T-helper 2 cell (primary cell): Measurements from ENCODE around the gene MLNR.
A peak's percentile ranks its signal among the peaks of the same experiment; 100 is the strongest.

Source experiments
- DNase-seq, 5 experiments: peaks; one replicate each; pipeline versions ENCODE4 v3.0.0 to v3.0.0-alpha.2; 2012 to 2022
- total RNA-seq, 2 donors: gene quantifications; one replicate each; lab custom pipeline; 2026; lab: John Stamatoyannopoulos, UW

MLNR gene, protein sequence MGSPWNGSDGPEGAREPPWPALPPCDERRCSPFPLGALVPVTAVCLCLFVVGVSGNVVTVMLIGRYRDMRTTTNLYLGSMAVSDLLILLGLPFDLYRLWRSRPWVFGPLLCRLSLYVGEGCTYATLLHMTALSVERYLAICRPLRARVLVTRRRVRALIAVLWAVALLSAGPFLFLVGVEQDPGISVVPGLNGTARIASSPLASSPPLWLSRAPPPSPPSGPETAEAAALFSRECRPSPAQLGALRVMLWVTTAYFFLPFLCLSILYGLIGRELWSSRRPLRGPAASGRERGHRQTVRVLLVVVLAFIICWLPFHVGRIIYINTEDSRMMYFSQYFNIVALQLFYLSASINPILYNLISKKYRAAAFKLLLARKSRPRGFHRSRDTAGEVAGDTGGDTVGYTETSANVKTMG
- 0 reads per million in 2 donors for total RNA-seq

DNA sequence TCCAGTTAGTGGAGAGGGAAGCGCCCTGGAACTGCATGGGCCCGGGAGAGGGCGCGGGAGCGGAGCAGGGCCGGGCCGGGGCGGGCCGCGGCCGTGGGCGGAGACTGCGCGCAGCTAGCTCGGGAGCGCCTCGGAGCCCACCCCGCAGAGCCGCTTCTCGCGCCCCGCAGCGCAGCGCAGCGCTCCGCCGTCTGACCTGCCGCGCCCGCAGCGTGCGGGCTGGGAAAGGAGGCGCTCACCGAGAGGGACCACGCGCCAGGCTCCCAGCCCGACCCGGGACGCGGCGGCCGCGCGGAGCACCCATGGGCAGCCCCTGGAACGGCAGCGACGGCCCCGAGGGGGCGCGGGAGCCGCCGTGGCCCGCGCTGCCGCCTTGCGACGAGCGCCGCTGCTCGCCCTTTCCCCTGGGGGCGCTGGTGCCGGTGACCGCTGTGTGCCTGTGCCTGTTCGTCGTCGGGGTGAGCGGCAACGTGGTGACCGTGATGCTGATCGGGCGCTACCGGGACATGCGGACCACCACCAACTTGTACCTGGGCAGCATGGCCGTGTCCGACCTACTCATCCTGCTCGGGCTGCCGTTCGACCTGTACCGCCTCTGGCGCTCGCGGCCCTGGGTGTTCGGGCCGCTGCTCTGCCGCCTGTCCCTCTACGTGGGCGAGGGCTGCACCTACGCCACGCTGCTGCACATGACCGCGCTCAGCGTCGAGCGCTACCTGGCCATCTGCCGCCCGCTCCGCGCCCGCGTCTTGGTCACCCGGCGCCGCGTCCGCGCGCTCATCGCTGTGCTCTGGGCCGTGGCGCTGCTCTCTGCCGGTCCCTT is at the start of gene MLNR:
Gene MLNR (plus strand): TSS at position 303 of the 820 bp plus-strand sequence. CDS start 0 bp downstream, at position 303.
- DNase-seq = peak in 4 of 5 experiments; percentile 2 to 52 (median 22)

DNA sequence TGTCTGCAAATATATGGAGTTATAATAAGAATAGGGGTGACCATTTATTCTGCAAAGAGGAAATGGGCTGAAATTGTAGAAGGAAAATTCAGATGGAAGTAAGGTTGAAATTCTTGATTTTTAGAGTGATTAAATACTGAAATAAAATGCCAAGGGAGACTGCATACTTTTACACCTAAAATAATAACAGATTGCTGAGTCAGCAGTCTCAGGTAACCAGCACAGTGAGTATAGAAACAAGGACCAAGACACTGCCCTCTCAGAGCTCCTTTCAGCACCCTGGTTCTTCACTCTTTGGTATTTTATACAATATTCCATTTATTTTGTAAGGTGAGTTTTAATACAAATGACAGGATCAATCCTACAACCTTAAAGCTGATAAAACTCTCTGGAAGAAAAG is 48.8 kb upstream of the MLNR start:
- no peak for DNase-seq

DNA sequence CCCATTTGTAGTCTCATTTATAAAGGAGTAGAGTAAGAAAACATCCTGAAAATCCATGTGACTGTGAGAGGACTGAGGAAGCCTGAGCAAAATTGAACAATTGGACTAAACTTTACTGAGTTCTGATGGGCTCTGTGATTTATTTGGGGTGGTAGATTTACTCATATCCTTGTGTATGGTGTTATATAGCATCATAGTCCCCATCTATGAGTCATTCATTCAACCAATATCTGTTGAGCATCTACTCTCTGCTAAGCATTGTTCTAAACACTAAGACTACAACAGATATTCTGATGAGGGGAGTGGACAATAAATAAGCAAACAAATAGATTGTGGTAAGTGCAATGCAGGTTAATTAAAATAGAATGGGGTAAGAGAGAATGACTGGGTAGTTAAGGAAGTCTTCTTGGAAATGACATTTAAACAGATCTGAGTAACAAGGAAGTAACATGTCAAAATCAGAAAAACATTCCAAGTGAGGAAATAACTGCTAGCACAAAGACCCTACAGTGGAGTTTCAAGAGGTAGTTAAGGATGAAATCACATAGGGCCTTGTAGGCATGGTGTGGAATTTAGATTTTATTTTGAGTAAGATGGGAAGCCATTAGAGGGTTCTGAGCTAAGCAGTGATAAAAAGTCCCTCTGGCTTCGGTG is 36.3 kb upstream of the MLNR start:
- DNase-seq = peak in 1 of 5 experiments; percentile 8

DNA sequence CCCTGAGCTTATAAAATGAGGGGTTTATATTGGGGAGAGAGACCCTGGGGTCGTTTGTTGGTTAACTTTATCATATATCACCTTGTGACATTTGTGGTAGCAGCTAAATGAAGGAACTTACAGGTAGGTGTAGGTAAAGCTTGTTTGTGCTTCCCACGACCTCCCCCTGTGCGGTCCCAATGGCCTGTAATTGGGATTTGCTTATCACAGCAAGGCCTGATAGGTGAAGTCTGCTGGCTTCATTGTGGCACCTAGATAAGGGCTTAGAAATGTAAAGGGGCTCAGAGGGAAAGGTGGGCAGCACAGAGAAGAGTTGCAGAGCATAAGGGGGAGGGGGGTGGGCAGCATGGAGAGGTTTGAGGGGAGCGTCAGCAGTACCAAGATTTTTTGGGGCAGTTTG is 35.5 kb upstream of the MLNR start:
- DNase-seq = no peak

DNA sequence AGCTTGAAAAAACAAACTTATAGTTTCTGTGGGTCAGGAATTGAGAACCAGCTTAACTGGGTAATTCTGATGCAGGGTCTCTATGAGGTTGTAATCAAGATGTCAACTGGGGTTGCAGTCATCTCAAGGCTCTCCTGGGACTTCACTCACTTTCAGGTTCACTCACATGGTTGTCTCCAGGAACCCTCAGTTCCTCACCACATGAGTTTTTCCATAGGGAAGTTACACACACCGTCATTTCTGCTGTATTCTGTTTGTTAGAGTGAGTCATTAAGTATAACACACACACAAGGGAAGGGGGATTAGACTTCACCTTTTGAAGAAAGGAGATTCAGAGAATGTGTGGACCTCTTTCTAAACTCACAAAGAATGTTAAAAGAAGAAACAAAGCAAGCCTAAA is 34.9 kb upstream of the MLNR start:
- no peak for DNase-seq

DNA sequence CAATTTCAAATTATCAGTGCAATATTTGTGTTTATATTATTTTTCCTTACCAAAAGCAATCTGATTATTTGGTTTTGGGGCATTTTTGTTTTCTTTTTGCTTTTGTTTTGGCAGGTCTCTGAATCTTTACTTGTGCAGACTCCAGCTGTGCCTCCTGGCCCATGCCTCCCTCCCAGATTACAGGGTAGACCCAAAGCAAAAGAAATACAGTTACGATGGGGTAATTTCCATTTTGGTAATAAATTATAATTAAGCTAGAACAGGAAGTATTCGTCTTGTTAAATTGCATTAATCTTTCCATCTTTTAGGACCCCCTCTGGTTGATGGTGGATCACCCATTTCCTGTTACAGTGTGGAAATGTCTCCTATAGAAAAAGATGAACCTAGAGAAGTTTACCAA is 29.2 kb upstream of the MLNR start:
- DNase-seq = no peak

DNA sequence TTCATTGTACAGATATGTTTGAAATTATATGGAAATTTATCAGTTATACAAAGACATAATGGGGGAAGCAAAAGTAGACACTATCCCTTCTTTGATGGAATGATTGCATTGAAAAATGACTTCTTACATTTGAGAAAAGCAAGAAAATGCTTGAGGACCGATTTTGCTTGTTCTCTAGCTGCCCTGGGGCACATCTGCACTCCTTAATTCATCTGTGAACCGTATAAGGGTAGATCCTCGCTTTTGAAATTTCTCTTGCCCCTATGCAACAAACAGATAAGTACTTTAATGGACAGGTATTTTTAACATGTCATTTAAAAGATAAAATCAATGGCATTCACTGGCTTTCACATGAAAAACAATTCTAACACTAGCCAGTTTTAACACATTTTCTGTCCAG is 13.5 kb upstream of the MLNR start:
- DNase-seq = no peak

DNA sequence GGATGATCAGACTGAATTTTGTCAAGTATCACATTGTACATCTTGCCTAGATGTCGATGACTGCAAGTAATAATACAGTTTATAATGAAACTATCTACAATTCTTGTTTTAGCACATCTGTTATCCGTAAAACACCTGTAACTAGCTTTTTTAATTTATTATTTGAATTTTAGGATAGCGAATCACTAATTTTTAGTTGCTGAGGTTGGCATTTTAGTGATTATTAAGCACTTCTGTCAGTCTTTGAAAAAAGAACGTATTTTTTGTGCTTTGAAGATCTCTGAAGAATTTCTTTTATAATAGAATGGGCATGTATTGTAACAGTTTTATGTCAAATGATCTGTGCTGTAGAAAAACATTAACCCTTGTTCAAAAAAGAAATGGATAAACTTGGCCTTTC is 11.5 kb upstream of the MLNR start:
- no peak for DNase-seq

DNA sequence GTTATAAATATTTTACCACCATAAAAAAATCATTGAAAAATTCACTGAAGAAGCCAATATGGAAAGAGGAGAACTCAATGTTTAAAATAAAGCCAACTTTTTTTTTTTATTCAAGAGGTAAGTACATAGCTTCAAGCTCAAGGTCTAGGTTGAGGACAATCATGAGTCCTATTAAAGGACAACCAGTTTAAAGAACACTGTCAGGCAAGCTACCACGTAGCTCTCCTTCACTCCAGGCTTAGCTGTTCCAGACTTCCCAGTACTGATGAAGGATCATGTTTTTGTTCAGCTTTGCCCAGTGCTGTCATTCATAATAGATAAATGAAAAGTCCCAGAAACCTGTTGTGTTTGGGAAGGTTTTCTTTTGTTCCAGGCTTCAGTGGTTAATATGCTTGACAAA is 10.0 kb upstream of the MLNR start:
- no peak for DNase-seq

DNA sequence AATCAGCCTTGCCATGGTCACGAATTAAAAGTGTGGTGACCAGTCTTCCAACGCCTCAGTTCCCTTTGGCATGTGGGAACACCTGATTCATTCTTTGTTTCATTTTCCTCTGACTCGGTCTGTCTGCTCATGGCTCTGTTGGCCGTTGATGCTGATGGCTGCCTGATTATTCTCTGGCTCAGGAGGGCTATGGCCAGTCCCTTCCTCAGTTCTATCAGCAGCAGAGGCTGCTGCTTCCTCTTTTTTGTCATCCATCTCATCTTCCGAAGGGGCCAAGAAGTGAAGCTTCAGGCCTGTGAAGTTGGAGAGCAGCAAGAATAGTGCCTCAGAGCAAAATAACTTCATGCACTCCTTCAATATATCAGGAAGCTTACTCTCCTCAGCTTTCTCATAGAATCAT is 9.5 kb upstream of the MLNR start:
- no peak for DNase-seq

DNA sequence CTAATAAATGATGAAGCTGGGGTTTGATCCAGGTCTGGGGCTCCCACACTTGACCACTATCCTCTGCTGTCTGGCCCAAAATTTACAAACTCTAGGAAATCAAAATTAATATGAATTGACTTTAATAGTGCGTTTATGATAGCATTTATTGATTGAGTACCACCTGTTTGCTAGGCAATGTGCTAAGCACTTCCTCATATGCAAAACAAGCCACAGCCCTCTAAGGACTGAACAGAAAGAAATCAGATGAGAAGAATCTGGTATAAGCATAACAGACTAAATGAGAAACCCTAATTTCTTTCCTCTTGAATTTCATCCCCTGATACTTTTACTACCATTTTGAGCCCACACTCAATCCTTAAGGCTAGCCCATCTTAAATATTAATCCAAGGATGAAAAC is 6.6 kb upstream of the MLNR start:
- no peak for DNase-seq

DNA sequence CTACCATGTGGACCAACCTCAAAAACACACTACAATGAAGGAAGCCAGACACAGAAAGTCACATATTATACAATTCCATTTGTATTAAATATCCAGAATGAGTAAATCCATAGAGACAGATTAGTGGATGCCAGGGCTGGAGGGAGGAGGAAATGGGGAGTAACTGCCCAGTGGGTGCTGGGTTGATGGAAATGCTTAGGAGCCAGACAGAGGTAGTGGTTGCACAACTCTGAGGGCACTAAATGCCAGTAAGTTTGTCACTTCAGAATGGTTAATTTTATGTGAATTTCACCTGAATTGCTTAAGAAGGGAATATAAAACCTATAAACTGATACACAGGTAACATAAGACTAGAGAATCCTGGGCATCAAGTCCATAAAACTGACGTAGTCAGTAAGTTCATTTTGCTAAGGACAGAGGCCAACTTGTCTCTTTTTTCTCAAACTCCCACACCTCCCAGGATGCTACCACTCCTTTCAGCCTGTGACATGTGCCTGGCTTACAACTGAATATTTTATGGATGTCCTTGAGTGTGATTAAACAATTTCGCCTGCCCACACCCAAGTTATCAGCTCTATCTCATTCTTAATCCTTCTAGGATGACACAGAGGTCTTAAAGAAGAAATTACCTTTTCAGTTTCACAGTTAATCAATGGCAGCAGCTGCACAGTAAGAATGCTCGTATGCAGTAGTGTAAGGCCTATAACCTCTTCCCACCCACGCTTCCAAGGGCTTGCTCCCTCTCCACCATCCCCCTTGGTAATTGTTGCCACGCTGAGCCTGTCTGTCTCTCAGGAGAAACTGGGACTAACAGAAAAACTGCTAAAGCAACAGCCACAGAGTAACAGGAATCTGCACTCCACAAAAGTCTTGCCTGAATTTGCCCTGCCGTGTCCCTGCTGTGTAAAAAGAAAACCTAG is 5.9 kb upstream of the MLNR start:
- no peak for DNase-seq

DNA sequence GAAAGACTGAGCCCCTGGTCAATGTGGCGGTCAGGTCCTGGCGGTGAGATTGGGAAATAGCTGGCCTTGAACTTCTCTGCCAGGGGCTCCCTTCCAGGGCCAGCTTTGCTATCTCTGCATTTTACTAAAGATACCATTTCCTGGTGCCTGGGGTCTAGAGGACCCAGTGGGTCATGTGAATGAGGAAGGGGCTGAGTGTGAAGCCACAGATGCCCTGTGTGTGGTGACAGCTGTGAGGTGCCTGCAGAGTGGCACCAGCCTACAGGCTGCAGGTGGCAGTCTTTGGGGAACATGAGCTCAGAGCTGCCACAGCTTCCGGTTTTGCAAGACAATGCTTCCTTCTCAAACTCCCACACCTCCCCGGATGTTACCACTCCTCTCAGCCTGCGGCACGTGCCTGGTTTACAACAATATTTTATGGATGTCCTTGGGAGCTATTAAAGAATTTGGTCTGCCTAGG is 5.2 kb upstream of the MLNR start:
- DNase-seq = peak in 3 of 5 experiments; percentile 14 to 84 (median 16)

DNA sequence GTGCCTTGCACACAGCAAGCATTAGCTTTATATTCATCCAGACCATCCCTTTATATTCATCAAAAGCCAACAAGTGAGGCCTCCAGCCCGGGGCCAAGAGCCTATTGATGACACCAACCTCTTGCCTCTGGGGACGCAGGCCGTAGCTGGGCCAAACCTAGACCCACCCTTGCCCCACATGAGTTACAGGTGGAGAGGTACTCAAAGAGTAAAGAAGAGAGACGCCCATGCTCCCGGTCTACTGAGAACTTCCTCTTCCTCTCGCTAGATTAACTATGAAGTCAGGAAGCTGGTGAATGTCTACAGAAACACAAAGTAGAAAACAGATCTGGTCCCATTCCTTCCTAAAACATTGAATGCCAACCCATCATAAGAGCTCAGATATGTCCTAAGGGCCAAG is 3.8 kb upstream of the MLNR start:
- DNase-seq = no peak

DNA sequence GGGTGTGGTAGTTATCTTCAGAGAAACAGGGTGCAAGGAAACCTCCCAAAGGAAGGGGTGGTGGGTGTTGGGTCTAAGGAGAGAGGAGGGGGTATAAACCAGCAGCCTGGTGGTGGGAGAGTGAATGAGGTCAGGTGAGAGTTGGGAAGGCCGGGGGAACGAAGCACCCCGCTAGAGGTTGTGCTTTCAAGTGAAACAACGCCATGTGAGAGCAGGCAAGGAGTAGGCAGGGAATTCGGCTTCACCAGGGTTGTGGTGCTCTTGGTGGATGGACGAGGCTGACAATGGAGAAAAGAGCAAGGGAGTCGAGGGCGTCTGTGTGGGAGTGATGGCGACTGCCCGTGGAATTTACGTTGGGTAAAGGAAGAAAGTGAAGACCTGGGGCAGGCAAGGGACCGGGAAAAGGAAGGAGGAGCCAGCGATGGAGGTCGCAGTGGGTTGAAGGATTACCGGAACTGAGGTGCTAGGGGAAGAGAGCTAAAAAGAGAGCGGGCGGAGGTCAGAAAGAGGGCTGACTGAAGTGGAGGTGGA is 2.1 kb upstream of the MLNR start:
- DNase-seq = no peak

DNA sequence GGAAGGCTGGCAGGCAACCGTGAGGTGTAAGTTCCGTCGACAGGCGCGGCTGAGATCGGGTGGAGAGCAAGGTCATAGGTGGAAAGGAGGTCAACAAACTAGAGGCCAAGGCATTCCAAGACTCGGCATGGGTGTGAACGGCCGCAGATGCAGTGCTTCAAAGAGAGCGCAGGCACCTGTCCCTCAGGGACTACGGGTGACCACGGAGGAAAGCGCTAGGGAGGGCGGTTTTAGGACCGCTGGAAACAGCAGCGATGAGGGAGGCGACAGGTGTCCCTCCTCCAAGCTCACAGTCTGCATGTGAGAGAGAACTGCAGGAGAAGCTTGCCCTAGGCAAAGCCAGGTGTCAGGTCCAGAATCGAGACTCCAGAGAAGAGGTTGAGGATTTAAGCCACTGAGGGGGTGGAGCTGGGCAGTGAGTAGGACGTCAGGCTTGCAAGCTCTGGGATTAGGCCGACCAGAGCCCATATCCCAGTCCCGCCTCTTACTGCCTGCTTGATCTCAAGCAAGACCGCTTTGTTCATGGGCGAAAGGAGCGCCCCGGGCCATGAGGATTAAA is 1.6 kb upstream of the MLNR start:
- DNase-seq = no peak

DNA sequence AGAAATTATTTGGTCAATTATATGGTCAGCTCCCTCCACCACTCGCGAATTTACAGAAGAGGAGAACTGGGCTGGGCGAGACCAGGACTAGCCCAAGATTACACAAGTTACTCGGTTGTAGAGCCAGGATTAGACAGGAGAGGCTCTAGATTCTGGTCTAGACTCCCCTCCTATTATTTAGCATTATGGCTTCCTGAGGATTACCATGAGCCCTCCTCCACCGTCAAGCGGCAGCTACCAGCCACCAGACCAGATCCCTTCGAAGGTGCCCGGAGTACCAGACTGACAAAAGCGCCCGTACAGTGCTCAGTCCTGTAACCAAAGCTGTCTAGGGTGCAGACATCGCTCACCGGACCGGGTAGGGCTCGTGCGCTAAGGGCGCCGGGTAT is 497 bp upstream of the MLNR start:
- peak in 1 of 5 experiments; percentile 13 for DNase-seq

DNA sequence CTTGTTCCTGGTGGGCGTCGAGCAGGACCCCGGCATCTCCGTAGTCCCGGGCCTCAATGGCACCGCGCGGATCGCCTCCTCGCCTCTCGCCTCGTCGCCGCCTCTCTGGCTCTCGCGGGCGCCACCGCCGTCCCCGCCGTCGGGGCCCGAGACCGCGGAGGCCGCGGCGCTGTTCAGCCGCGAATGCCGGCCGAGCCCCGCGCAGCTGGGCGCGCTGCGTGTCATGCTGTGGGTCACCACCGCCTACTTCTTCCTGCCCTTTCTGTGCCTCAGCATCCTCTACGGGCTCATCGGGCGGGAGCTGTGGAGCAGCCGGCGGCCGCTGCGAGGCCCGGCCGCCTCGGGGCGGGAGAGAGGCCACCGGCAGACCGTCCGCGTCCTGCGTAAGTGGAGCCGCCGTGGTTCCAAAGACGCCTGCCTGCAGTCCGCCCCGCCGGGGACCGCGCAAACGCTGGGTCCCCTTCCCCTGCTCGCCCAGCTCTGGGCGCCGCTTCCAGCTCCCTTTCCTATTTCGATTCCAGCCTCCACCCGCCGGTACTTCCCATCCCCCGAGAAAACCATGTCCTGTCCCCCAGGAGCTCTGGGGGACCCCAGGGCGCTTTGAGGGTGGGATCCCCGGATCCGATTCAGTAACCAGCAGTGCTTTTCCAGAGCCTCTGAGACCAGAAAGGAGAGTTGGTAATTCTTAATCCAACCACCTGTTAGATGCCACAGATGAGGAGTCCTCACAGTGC is 885 bp downstream of the MLNR start:
- peak in 1 of 5 experiments; percentile 12 for DNase-seq

DNA sequence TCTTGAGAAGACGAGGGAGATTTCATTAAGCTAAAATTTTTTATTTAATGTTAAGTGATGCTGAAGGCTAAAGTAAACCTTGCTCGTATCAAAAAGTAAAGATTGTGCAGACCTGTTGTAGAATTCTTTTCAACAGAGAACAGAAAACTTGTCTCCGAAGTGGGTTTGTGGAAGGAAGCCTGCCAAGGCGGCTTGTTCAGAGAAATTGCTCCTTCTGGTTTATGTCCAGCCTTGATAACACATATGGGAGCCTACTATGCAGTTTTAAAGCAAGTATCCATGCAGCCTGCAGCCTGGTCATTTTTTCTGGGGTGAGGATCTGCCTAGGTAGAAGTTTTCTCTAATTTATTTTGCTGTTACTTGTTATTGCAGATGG is 1.4 kb downstream of the MLNR start:
- DNase-seq = no peak

DNA sequence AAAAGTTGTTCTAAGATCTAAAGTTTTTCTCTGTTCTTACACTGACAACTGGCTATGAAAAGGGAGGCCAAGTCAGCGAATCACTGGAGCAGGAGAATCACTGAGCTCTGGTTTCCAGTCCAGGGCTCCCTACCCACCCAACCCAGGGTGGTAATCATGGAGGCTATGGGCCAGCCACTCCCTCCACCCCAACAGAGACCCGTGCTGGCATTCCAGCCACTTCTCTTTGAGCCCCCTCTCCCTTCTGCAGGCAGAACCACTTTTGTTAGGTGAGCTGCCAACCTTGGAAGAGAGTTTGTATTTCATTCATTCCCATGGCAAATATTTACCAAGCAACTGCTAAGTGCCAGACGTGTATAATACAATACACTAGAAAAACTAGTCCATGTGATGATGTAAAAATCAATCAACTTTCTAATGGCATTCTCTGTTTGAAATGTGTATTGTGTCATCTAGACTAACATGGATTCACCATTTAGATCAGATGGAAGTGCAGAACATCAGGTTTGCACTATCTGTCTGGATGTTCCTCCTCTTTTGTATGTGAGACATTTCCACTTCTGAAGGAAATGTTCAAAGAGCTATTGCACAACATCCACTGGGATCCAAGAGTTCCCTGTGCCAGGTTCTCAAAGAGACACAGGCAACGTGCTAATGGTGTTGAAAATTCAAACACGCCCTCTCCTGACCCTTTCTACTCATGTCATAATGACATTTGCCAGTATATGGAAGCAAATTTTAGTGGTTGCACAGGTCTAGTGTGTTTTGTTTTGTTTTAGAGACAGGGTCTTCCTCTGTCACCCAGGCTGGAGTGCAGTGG is 5.3 kb downstream of the MLNR start:
- no peak for DNase-seq
